Gastroesophageal sphincter (tissue), 4 donors: Measurements from ENCODE around the gene TAPBP. TPM values are rescaled to one million over a fixed set of nuclear protein-coding genes. Genes with fewer than 3 reads are reported as not detected.

Experiments used
- ATAC-seq: fragments of 150-250 bp; one replicate; pipeline ENCODE4 v1.9.1; 2016; ENCODE audit warnings: mild to moderate bottlenecking, moderate library complexity
- H3K27ac ChIP-seq, 4 donors: fragments of 200-600 bp; sonication (generic) in 3 of 4; 1 replicate in 3 of 4; 2 replicates in 1 of 4; pipeline ENCODE4 v1.5.1; 2016 to 2019
- H3K27me3 ChIP-seq: fragments of 200-600 bp; sonication (generic); one replicate; pipeline ENCODE4 v1.5.1; 2019
- H3K36me3 ChIP-seq, 2 donors: fragments of 200-600 bp; sonication (generic); one replicate each; pipeline ENCODE4 v1.5.1; 2019; ENCODE audit warnings: control low read depth in 1 of 2
- H3K4me1 ChIP-seq, 3 donors: fragments of 200-600 bp; sonication (generic); 1 replicate in 2 of 3; 2 replicates in 1 of 3; pipeline ENCODE4 v1.5.1; 2016 to 2019; ENCODE audit warnings: control low read depth in 2 of 3
- H3K4me3 ChIP-seq, 2 donors: fragments of 200-600 bp; sonication (generic); one replicate each; pipeline ENCODE4 v1.5.1; 2019; ENCODE audit warnings: mild to moderate bottlenecking in 1 of 2, moderate library complexity in 1 of 2
- H3K9me3 ChIP-seq, 3 donors: fragments of 200-600 bp; sonication (generic); one replicate each; pipeline ENCODE4 v1.5.1; 2017 to 2019; ENCODE audit warnings: control low read depth in 2 of 3
- EP300 ChIP-seq: sonication (generic); formaldehyde crosslinking; IDR thresholded peaks from one replicate; pipeline ENCODE4 v1.6.1; 2017; ENCODE audit warnings: antibody characterized with exemption, mild to moderate bottlenecking
- POLR2A ChIP-seq, 2 donors: fragments of 450-650 bp; IDR thresholded peaks; one replicate each; pipeline ENCODE4 v1.6.1; 2017; ENCODE audit warnings: antibody characterized with exemption in 2 of 2, mild to moderate bottlenecking in 2 of 2, moderate library complexity in 1 of 2
- POLR2AphosphoS5 ChIP-seq: sonication (generic); formaldehyde crosslinking; IDR thresholded peaks from one replicate; pipeline ENCODE4 v1.6.1; 2017; ENCODE audit warnings: antibody characterized with exemption
- WGBS, 2 donors: methylation state at CpG; one replicate each; pipeline ENCODE4 v1.1.5; 2018; ENCODE audit warnings: low coverage in 1 of 2; 5-methylcytosine and 5-hydroxymethylcytosine counted together
- total RNA-seq, 4 donors: library from RNA; depleted of rRNA; stranded (reverse); fragments of >200 nt; gene quantifications; one replicate each; pipeline ENCODE4 v1.1.0, GENCODE V29; 2016
- TF ChIP-seq, protein P1 (sequence below), 4 experiments: fragments of 200-600 bp in 2 of 4; fragments of 450-650 bp in 2 of 4; sonication (generic) in 1 of 4; IDR thresholded peaks; one replicate each; pipeline ENCODE4 v1.5.1; 2017 to 2019; ENCODE audit warnings: antibody characterized with exemption in 4 of 4, mild to moderate bottlenecking in 2 of 4, moderate library complexity in 2 of 4

TAPBP gene
- total RNA-seq, 4 donors from 2014 or later = 62.9 to 136 (median 69.2) TPM

- TF ChIP-seq, protein P1, sequence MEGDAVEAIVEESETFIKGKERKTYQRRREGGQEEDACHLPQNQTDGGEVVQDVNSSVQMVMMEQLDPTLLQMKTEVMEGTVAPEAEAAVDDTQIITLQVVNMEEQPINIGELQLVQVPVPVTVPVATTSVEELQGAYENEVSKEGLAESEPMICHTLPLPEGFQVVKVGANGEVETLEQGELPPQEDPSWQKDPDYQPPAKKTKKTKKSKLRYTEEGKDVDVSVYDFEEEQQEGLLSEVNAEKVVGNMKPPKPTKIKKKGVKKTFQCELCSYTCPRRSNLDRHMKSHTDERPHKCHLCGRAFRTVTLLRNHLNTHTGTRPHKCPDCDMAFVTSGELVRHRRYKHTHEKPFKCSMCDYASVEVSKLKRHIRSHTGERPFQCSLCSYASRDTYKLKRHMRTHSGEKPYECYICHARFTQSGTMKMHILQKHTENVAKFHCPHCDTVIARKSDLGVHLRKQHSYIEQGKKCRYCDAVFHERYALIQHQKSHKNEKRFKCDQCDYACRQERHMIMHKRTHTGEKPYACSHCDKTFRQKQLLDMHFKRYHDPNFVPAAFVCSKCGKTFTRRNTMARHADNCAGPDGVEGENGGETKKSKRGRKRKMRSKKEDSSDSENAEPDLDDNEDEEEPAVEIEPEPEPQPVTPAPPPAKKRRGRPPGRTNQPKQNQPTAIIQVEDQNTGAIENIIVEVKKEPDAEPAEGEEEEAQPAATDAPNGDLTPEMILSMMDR (IDR thresholded peaks at IDR 0.05) = no peak
- TF ChIP-seq POLR2AphosphoS5 (no peak), EP300 (no peak), POLR2A (IDR thresholded peaks at IDR 0.05) (no peak)
- Histone ChIP-seq H3K4me1 (peaks cover 3 to 47% (median 21%) of the 10 kb centered on the region in 3 donors), H3K27ac (no peak overlapping the region), H3K9me3 (no peaks in the 10 kb centered on the region), H3K4me3 (no peak overlapping the region), H3K36me3 (peaks cover 0 to 64% of the 10 kb centered on the region in 2 donors), H3K27me3 (no peaks in the 10 kb centered on the region)
- 20 to 75% methylated on average over 1 to 4 of the region's 16 CpGs for WGBS, 2 donors
- ATAC-seq = no peak
Measured at GRCh38 chr6:33292996-33293682, 20.7 kb downstream of the TAPBP start.

DNA sequence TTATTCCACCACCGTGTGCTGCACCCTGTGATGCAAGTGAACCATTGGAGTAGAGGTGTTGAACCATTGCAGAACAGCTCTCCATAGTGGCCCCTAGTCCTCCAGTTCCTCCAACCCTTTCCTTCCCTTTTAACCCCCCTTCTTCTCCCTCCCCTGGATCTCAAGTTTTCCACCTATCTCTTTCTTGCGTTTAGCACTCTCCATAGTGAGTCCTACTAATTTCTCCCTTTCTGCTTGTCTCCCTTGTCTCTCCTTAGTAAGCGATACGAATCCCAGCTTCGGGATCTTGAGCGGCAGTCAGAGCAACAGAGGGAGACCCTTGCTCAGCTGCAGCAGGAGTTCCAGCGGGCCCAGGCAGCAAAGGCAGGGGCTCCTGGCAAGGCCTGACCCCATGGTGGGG is 23.4 kb downstream of the TAPBP start:
- WGBS, 2 donors = 34% methylated on average over 2 of the region's 7 CpGs; no CpG with 5 or more reads in 1 of the 2 donors
- H3K4me1 ChIP-seq = peaks cover 3 to 35% (median 14%) of the 10 kb centered on the region in 3 donors
- H3K27ac ChIP-seq = peak overlapping the region in 1 of 4 donors; percentile 86
- peaks cover 0 to 75% of the 10 kb centered on the region in 2 donors for H3K36me3 ChIP-seq
- ATAC-seq = no peak
- TF ChIP-seq, protein P1 (IDR thresholded peaks at IDR 0.05) = no peak
- no peak for TF ChIP-seq EP300
- TF ChIP-seq POLR2AphosphoS5 = no peak
- no peak for TF ChIP-seq POLR2A (IDR thresholded peaks at IDR 0.05)
- H3K9me3 ChIP-seq = no peaks in the 10 kb centered on the region
- H3K4me3 ChIP-seq = peak overlapping the region in 1 of 2 donors; percentile 69
- H3K27me3 ChIP-seq = no peaks in the 10 kb centered on the region

DNA sequence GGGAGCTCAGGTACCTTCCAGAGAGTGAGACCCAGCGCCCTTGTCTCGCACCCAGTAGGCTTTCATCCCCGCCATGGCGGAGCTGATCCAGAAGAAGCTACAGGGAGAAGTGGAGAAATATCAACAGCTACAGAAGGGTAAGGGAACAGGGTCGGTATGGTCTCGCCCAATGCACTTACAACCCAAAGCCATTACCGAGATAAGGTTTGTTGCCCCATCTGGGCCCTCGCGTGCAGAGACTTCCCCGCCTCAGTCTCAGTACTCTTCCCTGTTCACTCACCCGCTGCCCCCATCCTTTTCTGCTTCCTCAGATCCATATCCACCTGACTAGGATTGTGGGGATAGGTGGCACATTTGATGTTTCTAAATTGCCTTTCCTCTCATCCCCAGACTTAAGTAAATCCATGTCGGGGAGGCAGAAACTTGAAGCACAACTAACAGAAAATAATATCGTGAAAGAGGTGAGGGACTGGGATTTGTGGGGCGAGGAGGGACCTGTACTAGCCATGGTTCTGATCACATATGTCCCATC is 24.0 kb downstream of the TAPBP start:
- Histone ChIP-seq H3K27ac (peak overlapping the region; percentile 15 to 86 (median 82)), H3K27me3 (no peaks in the 10 kb centered on the region), H3K4me3 (peak overlapping the region; percentile 64 to 69), H3K9me3 (no peaks in the 10 kb centered on the region), H3K4me1 (peaks cover 3 to 35% (median 14%) of the 10 kb centered on the region in 3 donors), H3K36me3 (peaks cover 0 to 75% of the 10 kb centered on the region in 2 donors)
- no peak for ATAC-seq
- no peak for TF ChIP-seq POLR2A (IDR thresholded peaks at IDR 0.05)
- no peak for TF ChIP-seq POLR2AphosphoS5
- TF ChIP-seq, protein P1 (IDR thresholded peaks at IDR 0.05) = no peak
- TF ChIP-seq EP300 = no peak
- 0% methylated on average over 4 of the region's 14 CpGs; no CpG with 5 or more reads in 1 of the 2 donors for WGBS, 2 donors

- ATAC-seq = peak; percentile 94
- TF ChIP-seq POLR2A (IDR thresholded peaks at IDR 0.05) (no peak), EP300 (no peak), POLR2AphosphoS5 (peak; percentile 49)
- 0% methylated on average over 10 to 13 of the region's 43 CpGs for WGBS, 2 donors
- Histone ChIP-seq H3K27ac (peak within 1 kb of the TSS; percentile 15 to 86 (median 82)), H3K4me3 (peak within 1 kb of the TSS; percentile 64 to 69), H3K27me3 (no peaks in the 10 kb centered on the region), H3K36me3 (peaks cover 0 to 75% of the 10 kb centered on the region in 2 donors), H3K9me3 (no peaks in the 10 kb centered on the region), H3K4me1 (peaks cover 3 to 35% (median 14%) of the 10 kb centered on the region in 3 donors)
Measured at GRCh38 chr6:33288921-33289783, 24.7 kb downstream of the TAPBP start, which contains the start of the genes PFDN6 and WDR46. Gene PFDN6, plus strand, starts transcription at chr6:33289601. Its CDS starts 256 bp downstream, at chr6:33289857. Gene WDR46, minus strand, starts transcription at chr6:33289239. Its CDS starts 69 bp downstream, at chr6:33289170.
